Measurements from ENCODE around the gene DDX60. TPM values are rescaled to one million over a fixed set of nuclear protein-coding genes. Genes with fewer than 3 reads are reported as not detected.

DDX60 gene
- polyA plus RNA-seq, 1 donor: 5.0 TPM

DNA sequence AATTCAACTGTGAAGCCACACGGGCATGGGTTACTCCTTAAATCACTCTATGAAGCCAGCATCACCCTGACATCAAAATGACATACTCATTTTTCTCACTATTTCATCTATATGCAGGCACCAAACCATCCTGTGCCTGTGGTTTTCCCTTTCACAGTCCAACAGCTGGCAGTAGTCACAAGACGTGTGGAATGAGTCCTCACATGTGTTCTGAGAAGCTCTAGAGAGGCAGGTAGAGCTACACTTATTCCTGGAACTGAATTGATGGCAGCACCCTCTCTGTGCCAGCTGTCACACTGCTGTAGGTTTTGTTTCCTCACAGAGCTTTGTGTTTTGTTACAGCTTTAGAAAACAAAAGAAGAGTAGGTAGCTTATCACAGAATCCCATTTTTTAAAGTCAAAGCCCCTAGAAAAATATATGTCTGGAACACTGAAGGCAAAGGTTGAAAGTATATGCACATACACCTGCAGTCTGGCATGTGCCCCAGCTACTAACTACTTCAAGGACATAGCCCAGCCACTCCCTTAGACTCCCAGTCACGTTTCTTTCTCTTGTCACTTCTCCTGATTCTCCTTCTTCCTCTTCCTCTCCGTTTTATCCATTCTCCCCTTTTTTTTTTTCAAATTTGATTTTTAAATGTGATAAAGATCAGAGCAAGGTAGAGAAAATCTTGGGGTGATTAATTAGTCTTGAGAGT, 119.1 kb downstream of the DDX60 start:
- no peak for DNase-seq

DNA sequence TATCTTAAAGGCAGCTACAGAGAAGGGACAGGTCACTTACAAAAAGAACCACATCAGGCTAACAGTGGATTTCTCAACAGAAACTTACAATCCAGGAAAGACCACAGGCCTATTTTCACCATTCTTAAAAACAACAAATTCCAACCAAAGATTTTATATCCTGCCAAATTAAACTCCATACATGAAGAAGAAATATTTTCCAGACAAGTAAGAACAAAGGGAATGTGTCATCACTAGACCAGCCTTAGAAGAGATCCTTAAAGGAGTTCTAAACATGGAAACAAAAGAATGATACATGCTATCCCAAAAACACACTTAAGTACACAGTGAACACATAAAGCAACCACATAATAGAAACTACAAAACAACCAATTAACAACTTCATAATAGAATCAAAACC, 120.6 kb downstream of the DDX60 start:
- DNase-seq: no peak

DNA sequence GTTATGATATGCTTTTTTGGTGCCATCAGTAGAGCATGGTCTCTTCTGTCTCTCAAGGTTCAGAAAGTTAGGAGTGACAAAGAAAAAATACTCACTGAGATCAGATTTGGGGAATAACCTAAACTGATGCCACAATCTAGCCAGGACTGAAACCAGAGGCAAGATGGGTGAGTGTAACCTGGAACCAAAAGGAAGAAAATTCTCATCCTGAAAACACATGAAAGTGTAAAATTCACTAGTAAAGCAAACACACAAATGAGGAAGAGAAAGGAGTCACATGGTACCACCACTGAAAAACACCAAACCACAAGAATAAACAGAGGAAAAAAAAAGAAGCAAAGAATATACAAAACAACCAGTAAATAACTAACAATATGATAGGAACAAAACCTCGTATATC, 129.8 kb downstream of the DDX60 start:
- no peak for DNase-seq

DNA sequence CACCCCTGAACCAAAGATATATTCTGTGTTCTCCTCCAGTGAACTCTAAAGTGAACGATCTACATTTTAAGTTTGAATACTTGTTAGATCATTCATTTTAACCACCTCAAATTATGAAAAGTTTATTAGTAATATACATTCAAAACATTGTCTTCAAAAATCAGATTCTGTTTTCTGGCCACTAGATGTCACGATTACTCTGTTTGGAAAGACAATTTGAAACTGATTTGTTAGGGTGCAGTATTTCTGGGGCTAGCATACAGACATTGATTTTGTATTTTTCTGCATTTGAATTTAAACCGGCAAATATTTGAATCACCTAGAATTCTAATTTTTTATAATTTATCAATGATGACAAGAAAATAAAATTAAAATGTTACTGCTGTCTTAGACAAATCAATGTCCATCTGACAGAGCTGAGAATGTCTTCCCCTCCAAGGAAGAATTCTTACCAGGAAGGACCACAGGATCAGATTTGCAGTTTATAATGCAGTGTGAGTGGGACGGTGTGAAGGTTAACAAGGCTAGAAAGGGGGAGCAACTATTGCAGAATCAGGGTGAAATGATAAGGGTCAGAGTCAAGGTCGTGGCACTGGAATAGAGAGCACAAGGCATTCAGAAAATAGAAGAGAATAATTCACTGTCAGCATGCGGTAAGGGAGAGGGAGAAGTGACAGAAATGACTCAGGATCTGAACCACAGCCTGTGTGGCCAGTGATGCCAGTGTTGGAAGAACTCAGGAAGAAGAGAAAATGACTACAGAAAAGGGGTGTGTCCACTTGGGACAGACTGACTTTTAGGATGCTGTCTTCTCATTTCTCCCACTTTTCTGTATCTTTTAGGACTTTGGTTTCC, 134.6 kb downstream of the DDX60 start:
- peak; percentile 25 for DNase-seq

DNA sequence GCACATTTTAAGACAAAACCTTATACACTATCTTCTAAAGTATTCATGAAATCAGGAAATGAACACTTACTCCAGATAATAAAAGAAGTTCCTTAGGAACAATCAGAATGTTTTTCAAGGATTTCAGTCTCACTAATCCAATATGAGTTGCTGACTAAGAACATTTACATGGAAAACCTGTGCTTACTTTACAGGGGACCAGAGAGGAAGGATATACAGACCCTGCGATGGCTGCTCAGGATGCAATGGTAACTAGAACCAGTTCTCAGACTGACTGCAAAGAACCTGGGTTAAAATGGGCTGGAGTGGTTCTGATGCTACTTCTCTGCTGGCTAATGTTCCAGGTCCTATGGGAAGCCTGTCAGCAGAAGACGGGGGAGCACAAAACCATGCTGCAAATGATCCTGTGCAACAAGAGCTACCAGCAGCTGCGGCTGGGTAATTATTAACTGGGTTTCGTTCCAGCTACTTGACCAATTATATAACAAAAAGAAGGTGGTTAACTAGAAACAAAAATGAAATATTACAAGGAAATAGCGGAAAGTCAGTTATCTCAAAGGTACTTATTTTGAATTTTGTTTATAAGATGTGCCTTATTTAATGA, 140.9 kb downstream of the DDX60 start:
- no peak for DNase-seq

DNA sequence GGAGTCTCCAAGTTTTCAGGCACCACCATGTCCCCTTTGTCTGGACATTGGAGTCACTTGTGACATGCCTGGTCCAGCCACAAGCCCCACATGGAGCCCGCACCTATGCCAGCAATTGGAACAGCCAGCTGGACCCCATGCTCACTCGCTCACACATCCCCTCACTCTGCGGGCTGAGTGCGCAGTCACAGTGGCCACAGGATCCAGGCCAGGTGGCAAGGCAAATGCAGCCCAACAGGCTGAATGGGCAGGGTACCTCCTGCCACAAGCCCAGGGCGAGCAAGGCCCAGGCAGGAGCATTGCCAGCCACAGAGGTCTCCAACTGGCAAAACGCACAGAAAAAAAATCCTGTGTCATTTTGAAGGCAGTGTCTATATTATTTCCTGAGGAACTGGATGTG, 144.2 kb downstream of the DDX60 start:
- DNase-seq: no peak

DNA sequence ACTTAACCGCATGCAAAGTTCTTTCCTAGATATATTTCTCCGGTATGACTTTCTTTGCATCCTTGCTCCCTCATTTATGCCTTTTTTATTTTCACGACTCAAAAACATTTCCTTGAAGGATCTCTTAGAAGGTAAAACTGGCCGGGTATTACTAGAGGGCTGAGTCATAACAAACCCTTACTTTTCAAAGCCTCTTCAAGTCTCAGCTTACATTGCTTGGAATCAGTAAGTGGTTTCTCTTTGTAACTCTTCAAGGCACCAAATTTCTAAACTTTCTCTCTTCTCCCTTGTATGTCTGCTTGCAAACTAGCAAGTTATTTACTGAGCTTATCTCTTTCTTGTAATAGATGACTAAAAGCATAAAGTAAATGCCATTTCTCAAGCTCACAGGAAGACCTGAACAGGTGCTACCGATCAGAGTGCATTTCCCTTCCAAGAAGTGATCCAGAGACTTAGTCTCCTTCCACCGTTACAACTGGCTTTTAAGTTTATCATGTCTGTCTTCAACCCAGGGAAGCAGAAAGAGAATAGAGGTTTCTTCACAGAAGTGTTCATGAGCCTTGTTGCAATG, 150.8 kb downstream of the DDX60 start:
- DNase-seq: no peak

Other genes starting within 250 kb of the DDX60 start
- 0.28 TPM for gene ANXA10, start 226.2 kb downstream of the DDX60 start, polyA plus RNA-seq (ENCODE audit: insufficient read length)
- 6.9 TPM for gene DDX60L, start 161.7 kb upstream of the DDX60 start, polyA plus RNA-seq (ENCODE audit: insufficient read length)
- gene PALLD, start 178.3 kb upstream of the DDX60 start, polyA plus RNA-seq (ENCODE audit: insufficient read length): 182 TPM